Measurements from ENCODE around the gene SKOR1.

SKOR1 gene

GRCh38 chr15:67820122-67820991 lies 5.0 kb upstream of the SKOR1 start:
- no peak for DNase-seq (ENCODE audit: low read depth)

DNA sequence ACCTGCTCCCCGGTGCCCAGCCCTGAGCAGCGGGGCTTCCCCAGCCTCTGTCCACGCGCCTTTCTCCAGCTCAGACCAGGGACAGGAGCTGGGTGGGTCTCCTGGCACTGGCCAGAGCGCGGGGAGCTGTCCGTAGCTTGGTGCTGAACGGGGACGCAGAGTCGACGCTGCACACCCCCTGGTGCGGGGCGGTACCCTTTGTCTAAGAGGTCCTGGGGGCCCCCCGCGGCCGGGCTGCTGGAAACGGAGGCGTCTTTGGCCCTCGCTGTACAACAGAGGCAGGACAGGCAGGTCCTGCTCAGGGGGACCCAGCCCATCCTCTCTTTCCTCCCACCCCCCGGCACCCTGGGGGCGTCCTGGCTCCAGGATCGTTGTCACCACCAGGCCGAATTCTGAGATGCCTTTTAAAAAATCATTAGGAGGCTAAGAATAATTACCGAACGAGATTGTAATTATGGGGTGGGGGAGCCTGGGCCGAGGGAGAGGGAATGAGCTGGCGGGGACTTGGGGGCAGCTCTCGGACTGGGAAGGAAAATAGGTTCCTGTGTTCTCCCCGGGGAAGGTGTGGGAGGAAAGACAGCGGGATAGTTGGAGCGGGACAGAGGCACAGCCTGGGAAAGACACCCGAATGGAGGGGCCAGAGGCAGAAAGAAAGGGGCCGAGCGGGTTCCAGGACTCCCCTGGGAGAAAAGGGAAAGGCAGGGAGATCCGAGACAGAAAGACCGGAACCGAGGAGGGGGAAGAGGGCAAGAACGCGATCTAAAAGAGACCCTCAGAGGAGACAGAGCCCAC lies 4.1 kb upstream of the SKOR1 start:
- DNase-seq (ENCODE audit: low read depth): no peak

- no peak for DNase-seq (ENCODE audit: low read depth)
These were observed 3.4 kb upstream of the SKOR1 start for GRCh38 chr15:67821784-67822440.

GRCh38 chr15:67822537-67823313 lies 2.6 kb upstream of the SKOR1 start:
- no peak for DNase-seq (ENCODE audit: low read depth)

DNA sequence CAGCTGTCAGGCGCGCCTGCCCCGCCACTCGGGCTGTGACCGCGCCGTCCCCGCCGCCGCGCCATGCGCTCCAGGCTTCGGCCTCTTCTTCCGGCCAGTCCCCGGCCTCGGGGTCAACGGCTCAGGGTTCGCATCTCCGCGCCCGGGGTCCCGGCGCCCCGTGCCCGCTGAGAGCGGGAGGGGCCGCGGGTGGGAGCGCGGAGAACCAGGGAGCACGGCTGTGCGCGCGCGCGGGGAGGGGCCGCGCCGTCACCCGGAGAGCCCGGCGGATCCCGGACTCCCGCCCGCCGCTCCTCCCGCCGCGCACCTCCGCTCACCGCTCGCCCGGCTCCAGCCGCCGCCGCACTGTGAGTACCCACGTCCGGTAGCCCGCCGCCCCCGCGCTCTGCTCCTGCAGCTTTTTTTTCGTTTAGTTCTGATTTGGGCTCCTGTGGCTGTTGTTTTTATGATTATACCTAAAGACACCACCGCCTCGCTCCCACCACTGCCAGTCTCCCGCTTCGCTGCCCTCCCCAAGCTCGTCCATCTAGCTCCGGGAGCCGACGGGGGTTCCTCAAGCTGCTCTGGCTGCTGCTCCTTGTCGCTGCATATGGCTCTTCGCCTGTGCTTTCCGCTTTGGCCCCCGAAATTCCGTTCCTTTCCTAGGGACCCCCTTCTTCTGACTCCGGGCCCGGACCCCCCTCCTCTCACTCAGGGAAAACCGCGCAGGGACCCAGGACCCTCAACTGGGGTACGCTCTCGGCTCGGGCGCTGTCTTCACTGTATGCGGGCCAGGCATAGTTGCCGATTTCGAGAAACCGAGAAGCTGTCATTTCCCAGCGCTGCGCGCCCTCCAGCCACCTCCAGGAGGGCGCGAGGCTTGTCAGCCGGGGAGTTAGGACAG lies 1.8 kb upstream of the SKOR1 start:
- DNase-seq (ENCODE audit: low read depth): no peak

DNA sequence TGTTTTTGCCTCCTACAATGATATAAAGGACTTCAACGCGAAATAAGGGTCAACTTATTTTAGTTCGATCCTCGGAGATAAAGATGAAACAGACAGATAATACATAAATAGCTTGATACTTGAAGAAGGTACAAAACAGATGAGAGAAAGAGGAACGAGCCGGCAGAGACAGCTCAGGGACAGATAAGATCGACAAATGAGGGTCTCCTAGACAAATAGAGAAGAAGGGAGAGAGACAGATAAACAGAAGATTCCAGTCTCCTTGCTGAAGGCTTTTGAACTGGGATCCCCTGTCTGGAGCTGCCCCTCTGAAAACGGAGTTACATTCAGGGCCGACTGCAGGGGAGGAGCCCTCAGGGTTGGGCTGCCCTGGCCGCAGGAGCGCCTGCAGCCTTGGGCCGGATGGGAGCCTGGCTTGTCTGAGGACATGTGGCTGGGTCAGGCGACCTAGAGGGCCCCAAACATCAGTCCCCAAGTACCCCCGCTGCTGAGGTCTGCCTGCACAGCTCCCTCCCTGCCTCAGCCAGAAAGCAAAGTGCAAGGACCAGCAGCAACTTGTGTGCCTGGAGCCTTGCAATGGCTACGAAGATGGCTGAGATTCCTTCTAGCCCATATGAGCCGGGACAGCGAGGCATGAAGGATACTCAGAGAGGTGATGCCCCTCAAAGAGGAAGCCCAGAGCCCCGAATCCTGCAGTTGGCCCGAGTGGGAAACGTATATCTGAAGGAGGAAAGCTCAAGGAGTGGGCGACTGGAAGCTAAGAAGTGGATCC lies 926 bp upstream of the SKOR1 start:
- no peak for DNase-seq (ENCODE audit: low read depth)

- DNase-seq (ENCODE audit: low read depth): no peak
These were observed 790 bp downstream of the SKOR1 start for GRCh38 chr15:67825881-67826716.

GRCh38 chr15:67826717-67827561 lies 1.6 kb downstream of the SKOR1 start:
- no peak for DNase-seq (ENCODE audit: low read depth)

GRCh38 chr15:67827562-67828277 lies 2.4 kb downstream of the SKOR1 start:
- no peak for DNase-seq (ENCODE audit: low read depth)

DNA sequence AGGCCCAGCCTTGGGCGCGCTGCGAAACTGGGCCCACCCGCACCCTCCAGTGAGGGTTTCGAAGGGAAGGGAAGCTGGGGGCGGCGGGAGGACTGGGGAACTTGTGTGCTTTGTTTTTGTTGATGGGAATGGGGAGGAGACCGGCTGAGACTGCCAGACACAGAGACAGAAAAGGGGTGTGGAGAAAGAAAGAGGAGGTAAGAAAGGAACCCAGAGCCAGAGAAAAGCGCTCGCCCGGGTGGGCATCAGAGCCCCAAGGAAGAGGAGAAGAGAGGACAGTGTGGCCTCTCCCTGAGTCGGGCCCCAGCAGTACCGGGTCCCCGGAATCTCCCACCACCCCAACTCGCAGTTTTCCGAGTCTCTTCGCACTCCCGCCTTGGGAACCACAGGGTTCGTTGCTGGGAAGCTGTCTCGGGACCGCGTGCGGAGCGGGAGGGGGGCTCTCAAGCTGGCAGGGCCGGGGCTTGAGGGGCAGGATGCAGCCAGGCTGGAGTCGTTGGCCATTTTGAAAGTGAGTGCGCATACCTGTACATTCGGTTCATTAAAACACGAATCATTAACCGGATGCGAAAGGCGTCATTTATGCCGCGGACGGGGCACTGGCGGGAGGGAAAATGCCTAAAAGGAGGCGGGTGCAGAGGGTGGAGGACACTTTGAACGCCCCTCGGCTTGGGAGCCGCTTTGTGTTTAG lies 3.1 kb downstream of the SKOR1 start:
- DNase-seq (ENCODE audit: low read depth): no peak

DNA sequence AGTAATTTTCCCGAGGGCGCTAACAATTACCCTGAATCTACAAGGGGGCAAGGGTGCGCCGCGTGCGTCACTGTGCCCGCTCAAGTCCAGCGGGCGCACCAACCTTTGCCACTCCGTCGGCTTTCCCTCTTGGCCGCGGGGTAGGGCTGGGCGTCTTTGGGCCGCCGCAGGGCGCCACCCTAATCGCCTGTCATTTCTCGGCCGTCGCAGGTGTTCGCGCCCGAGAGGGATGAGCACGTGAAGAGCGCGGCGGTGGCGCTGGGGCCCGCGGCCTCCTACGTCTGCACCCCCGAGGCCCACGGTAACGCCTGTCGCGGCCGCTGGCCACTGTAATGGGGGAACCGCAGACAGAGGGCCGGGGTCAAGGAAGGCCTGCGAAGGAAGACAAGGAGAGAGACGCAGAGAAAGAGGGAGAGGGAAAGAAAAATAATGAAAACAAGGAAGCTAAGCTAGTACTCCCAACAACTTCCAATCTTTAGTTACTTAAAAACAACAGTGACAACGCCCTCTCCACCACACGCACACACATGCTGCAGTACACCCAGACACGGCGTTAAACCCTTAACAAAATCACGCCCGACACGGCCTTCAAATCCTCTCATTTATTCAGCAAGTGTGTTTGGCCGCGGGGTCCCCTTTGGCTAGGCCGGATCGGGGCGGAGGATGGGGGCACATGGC lies 3.8 kb downstream of the SKOR1 start:
- no peak for DNase-seq (ENCODE audit: low read depth)

DNA sequence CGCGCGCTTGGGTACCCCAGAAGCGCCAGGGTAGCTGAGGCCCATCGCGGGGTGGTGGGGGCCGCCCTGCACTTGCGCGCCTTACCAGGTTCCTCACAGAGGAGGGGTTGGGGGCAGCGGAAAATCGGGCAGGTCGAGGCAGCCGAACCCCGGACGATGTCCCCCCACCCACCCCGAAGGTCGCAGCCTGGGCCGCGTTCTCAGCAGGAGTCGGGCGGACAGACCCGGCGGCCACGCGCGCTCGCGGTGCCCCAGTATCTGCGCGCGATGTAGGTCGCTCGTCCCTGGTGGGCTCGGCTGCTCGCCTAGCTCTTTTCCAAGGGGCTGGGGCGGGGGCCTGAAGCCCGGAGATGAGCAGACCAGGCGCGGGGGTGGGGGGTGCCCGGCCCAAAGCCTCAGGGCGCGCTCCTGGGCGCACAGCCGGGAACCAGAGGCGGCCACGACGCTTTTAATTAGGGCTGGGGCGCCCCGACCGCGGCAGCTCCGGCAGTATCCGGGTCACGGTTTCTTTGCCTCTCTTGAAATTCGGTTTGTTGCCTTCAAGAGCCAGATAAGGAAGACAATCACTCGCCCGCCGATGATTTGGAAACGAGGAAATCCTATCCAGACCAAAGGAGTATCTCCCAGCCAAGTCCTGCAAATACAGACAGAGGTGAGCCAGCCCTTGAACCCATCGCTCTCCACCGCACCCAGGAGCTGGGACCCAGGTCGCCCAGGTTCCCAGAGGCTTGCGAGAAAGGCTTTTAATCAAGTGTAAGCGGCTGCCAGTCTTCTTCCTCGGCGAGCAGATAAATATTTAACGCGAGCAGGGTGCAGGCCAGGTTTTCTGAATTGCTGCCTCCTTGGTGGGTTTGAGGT lies 4.6 kb downstream of the SKOR1 start:
- no peak for DNase-seq (ENCODE audit: low read depth)

GRCh38 chr15:67831363-67831762 lies 6.1 kb downstream of the SKOR1 start:
- DNase-seq (ENCODE audit: low read depth): no peak

- no peak for DNase-seq (ENCODE audit: low read depth)
These were observed 6.8 kb downstream of the SKOR1 start for GRCh38 chr15:67832031-67832551.
